Left renal cortex interstitium (tissue), 4 donors: ENCODE measurements around the gene ARID3C. TPM values are rescaled to one million over a fixed set of nuclear protein-coding genes. Genes with fewer than 3 reads are reported as not detected.
A peak's percentile ranks its signal among the peaks of the same experiment; 100 is the strongest.
"Not testable (repeated sequence)": the region's sequence is repeated elsewhere in the genome, so short reads cannot be mapped to it uniquely, and the experiment has no call there.

ENCODE experiments used
- DNase-seq, 4 donors: peaks; one replicate each; pipeline ENCODE4 v3.0.0-alpha.2; 2013; ENCODE audit warnings: low read depth in 4 of 4, low spot score in 2 of 4, missing footprints in 1 of 4
- polyA plus RNA-seq, 4 donors: library from polyadenylated mRNA; unstranded; fragments of 120-200 nt; gene quantifications; one replicate each; pipeline ENCODE4 v1.2.1, GENCODE V29; 2013; ENCODE audit not compliant: insufficient read length in 4 of 4

The ARID3C gene
- polyA plus RNA-seq, 4 donors, result 0.16 to 0.21 (median 0.19) TPM; not detected in 1

GRCh38 chr9:34653151-34654072 is 24.5 kb upstream of the ARID3C start:
- no peak for DNase-seq

- no peak for DNase-seq
Observed at GRCh38 chr9:34652602-34653000, 23.7 kb upstream of the ARID3C start.

GRCh38 chr9:34651876-34652601 is 23.2 kb upstream of the ARID3C start, which contains the start of gene IL11RA:
TSS of gene IL11RA (plus strand) at chr9:34652185. CDS start at chr9:34655218, 3,033 bp downstream.
- peak in 1 of 4 donors; percentile 77 for DNase-seq

- DNase-seq, result no peak
Observed at GRCh38 chr9:34651321-34651720, 22.5 kb upstream of the ARID3C start.

GRCh38 chr9:34650816-34651215 is 21.9 kb upstream of the ARID3C start:
- DNase-seq, result no peak

GRCh38 chr9:34648673-34649072 is 19.8 kb upstream of the ARID3C start:
- no peak for DNase-seq

- DNase-seq, result no peak
Observed at GRCh38 chr9:34647651-34648050, 18.8 kb upstream of the ARID3C start.

- no peak for DNase-seq
Observed at GRCh38 chr9:34647084-34647403, 18.2 kb upstream of the ARID3C start.

- DNase-seq, result peak in 3 of 4 donors; percentile 73 to 89 (median 85)
Observed at GRCh38 chr9:34646211-34647083, 17.6 kb upstream of the ARID3C start, which contains the start of gene GALT. TSS of gene GALT (plus strand) at chr9:34646675. CDS start at chr9:34646705, 30 bp downstream.

GRCh38 chr9:34644766-34645314 is 16.0 kb upstream of the ARID3C start:
- DNase-seq, result no peak

- no peak for DNase-seq
Observed at GRCh38 chr9:34642679-34643078, 13.8 kb upstream of the ARID3C start.

GRCh38 chr9:34639322-34639721 is 10.5 kb upstream of the ARID3C start:
- not testable (repeated sequence) for DNase-seq

- DNase-seq, result no peak
Observed at GRCh38 chr9:34638138-34638445, 9.2 kb upstream of the ARID3C start.

- peak in 3 of 4 donors; percentile 76 to 91 (median 82) for DNase-seq
Observed at GRCh38 chr9:34637356-34638137, 8.7 kb upstream of the ARID3C start, which contains the start of gene SIGMAR1. TSS of gene SIGMAR1 (minus strand) at chr9:34637787. CDS start at chr9:34637697, 90 bp downstream.

- no peak for DNase-seq
Observed at GRCh38 chr9:34636791-34637355, 8.0 kb upstream of the ARID3C start.

GRCh38 chr9:34635556-34635955 is 6.7 kb upstream of the ARID3C start:
- no peak for DNase-seq

- DNase-seq, result no peak
Observed at GRCh38 chr9:34634551-34635248, 5.8 kb upstream of the ARID3C start.

GRCh38 chr9:34633851-34634550 is 5.1 kb upstream of the ARID3C start:
- no peak for DNase-seq
